Sciatic nerve (tissue), 2 donors: ENCODE data around the gene GAA. TPM values are rescaled to one million over a fixed set of nuclear protein-coding genes. Genes with fewer than 3 reads are reported as not detected.
"Not testable (repeated sequence)": the region's sequence is repeated elsewhere in the genome, so short reads cannot be mapped to it uniquely, and the experiment has no call there.

Source experiments
- ATAC-seq: fragments of 200-7000 bp; cut with Tn5 transposase; one replicate; pipeline ENCODE4 v1.9.1; 2020; ENCODE audit warnings: mild to moderate bottlenecking, moderate library complexity
- DNase-seq: peaks from one replicate; pipeline ENCODE4 v3.0.0-alpha.2; 2020; ENCODE audit warnings: low spot score
- intact Hi-C: fragments of 100-400 bp; cut with DNase I; formaldehyde crosslinking; loops from one replicate; pipeline ENCODE4 v1.14.2; 2022
- total RNA-seq: library from RNA; stranded (reverse); fragmentation: NEBNext Ultra II Directional; extraction: Animal tissue kit (Norgen Biotek cat#: 25700); gene quantifications from one replicate; pipeline ENCODE4 v1.2.1, GENCODE V29; 2021
- donor health status: DM: no; HTN: no; CAD: no.
- donor health status: DM: no; HTN: no; CAD: no.

The GAA gene
- total RNA-seq, 1 donor from 2014 or later: 60.7 TPM

DNA sequence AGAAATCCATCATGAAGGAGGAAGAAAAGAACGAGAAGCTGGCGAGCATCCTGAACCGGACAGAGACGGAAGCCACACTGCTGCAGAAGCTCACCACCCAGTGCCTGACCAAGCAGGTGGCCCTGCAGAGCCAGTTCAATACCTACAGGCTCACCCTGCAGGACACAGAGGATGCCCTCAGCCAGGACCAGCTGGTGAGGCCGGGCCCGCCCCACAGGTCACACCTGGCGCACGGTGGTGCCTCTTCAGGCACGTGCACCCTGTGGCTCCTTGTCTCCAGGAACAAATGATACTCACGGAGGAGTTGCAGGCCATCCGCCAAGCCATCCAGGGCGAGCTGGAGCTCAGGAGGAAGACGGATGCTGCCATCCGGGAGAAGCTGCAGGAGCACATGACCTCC lies 19.8 kb upstream of the GAA start:
- no peak for DNase-seq
- ATAC-seq: no peak
- intact Hi-C loops: no loop called here

DNA sequence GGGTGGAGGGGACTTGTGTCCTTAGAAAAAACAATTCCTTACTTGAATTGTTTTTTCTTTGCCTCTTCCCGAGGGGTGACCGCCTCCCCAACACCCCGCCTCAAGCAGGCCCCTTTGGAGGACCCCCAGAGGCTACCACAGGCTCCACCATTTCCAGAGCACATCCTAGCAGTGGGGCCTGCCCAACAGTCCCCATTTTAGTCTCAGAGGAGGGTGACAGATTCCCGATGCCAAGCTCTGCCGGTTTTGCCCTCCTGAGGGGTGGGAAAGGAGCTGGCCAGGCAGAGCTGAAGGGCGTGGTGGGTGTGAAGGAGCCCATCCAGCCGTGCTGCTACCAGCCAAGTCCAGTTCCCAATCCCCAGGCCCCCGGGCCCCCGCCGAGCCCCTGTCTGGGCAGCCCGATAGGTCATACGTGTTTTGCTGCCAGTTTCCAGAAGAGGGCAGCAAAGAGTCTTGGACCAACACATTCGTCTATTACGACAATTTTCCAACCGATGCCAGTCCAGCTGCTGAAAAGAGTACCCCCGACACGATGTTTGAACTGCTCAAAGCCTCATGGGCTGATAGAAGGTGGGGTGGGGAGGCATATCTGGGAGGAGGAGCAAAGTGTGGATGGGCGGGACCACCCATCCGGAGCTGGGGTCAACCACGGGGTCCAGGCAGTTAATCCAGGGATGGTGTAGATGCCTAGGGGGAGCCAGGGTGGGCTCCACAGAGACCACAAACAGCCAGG lies 18.8 kb upstream of the GAA start:
- intact Hi-C loops: no loop called here
- peak; percentile 72 for ATAC-seq
- DNase-seq: peak; percentile 81

GRCh38 chr17:80083136-80083661 lies 18.2 kb upstream of the GAA start:
- intact Hi-C loops: no loop called here
- no peak for DNase-seq
- peak; percentile 33 for ATAC-seq

DNA sequence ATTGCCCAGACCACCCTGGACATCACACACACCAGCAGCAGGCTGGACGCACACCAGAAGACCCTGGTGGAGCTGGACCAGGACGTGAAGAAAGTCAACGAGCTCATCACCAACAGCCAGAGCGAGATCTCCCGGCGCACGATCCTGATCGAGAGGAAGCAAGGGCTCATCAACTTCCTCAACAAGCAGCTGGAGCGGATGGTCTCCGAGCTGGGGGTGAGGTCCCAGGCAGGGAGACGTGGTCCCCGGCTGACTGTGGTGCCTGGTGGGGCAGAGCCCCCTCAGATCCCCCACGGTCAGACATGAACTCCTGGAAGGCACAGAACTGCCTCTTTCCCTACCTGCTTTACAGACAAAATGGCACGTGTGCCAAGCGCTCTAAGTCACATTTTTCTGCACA lies 16.6 kb upstream of the GAA start:
- ATAC-seq (no peak), DNase-seq (no peak)
- intact Hi-C loops: no loop called here

DNA sequence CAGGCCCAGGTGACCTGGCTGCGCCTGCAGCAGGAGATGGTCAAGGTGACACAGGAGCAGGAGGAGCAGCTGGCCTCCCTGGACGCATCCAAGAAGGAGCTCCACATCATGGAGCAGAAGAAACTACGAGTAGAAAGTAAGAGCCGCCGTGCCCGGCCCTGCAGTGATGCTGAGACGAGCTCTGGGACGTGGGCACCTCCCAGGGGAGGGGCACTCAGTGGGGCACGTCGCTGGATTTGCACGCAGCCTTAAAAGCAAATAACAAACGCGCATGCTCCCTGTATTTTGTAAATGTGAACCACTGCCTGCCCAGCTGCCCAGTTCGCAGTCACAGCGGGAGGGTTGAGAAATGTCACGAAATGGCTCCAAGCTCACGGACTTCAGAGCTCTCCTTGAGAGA lies 15.3 kb upstream of the GAA start:
- intact Hi-C loops: no loop called here
- no peak for ATAC-seq

DNA sequence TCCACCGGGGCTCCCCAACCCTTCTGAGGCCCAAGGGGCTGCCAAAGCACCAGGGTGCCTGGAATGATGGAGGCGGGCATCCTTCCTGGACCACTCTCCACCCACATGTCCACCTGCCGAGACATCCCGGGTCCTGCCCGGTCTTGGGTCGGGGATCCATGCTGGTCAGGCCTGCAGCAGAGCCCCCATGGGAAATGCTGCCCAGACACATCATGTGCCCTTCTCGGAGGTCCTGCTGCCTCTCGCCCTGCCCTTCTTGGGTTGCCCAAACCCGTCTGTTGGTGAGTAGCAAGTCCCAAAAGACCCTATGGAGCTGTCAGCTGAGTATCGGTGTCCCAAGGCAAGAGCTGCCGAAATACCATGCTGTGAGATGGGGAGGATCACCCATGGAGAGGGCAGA lies 14.8 kb upstream of the GAA start:
- DNase-seq: no peak
- intact Hi-C loops: no loop called here

More for the DNA sequence above, 15.3 kb upstream of the GAA start:
- DNase-seq: no peak

DNA sequence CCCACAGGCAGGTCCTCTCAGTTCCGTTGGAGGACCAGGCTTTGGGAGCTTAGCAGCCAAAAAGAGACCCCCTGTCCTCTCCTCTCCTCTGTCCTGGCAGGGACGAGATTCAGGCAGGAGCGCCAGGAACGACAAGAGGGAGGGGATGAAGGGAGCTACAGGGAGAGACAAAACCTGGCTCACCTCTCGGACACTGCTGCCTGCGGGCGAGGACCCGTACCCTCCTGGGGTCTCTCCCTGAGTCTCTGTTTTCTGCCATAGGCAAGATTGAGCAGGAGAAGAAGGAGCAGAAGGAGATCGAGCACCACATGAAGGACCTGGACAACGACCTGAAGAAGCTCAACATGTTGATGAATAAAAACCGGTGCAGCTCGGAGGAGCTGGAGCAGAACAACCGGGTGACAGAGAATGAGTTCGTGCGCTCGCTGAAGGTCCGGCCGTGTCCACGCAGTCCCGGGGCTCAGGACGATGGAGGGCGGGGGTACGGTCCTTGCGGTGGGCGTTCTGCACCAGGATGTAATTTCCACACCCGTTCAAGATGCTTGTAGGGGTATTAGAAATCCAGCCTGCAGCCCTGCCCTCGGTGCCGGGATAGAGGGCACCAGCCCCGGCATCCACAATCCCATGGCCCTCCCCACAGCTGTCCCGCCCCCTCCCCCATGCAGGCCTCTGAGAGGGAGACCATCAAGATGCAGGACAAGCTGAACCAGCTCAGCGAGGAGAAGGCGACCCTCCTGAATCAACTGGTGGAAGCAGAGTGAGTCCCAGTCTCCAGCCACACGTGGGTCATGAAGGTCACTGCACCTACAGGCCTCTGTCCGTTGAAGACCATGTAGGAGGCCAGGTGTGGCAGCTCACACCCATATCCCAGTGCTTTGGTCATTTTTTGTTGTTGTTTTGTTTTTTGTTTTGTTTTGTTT lies 13.8 kb upstream of the GAA start:
- ATAC-seq (no peak), DNase-seq (no peak)
- intact Hi-C loops: no loop called here

More for the DNA sequence above, 14.8 kb upstream of the GAA start:
- ATAC-seq: no peak

- DNase-seq: no peak
- intact Hi-C loops: no loop called here
- no peak for ATAC-seq
Measured at GRCh38 chr17:80089762-80090161, 11.6 kb upstream of the GAA start.

DNA sequence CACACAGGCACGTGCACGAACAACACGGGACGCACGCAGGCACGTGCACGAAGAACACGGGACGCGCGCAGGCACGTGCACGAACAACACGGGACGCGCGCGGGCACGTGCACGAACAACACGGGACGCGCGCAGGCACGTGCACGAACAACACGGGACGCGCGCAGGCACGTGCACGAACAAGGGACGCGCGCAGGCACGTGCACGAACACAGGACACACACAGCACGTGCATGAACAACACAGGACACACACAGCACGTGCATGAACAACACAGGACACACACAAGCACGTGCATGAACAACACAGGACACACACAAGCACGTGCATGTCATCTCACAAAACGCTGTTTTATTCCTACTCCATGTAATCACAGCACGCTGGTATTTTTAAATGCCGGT lies 11.2 kb upstream of the GAA start:
- DNase-seq, intact Hi-C loops, ATAC-seq: not testable (repeated sequence)

GRCh38 chr17:80091376-80091775 lies 10.0 kb upstream of the GAA start:
- ATAC-seq: no peak
- intact Hi-C loops: no loop called here
- DNase-seq: no peak

DNA sequence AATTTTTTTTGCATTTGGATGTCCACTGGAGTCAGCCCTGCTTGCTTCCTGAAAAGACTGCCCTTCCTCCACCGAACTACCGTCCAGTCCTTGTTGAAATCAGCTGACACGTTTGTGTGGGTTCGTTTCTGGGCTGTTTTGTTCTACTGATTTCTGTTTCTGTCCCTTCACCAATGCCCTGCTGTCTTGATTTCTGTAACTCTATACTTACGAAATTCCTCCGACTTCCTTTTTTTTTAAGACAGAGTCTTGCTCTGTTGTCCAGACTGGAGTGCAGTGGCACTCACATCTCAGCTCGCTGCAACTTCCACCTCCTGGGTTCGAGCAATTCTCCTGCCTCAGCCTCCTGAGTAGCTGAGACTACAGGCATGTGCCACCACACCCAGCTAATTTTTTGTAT lies 8.4 kb upstream of the GAA start:
- intact Hi-C loops: no loop called here
- ATAC-seq (peak; percentile 79), DNase-seq (no peak)

- intact Hi-C loops: no loop called here
- no peak for DNase-seq
Measured at GRCh38 chr17:80095038-80095843, 6.1 kb upstream of the GAA start.

GRCh38 chr17:80095844-80096475 lies 5.4 kb upstream of the GAA start:
- ATAC-seq (no peak), DNase-seq (no peak)
- intact Hi-C loops: no loop called here

More at GRCh38 chr17:80095038-80095843, 6.1 kb upstream of the GAA start:
- no peak for ATAC-seq

DNA sequence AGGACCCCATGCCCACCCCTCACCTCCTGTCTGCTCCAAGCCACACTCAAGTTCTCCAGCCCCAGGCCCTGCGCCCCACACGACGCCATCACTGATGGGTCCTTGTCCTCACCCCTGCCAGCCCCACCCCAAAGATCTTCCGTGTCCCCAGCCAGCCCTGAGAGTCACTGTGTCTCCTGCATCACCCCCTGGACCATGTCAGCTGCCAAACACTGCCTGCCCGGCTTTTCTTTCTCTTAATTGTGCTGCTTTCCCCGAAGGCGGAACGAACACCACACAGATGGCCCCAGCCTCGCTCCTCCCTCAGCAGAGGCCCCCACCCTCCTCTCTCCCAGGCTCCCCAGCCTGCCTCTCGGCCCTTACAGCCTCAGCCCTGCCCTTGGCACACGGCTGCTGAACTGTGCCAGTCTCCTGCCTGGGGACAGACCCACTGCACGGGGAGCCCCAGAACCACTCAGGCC lies 4.8 kb upstream of the GAA start:
- no peak for ATAC-seq
- intact Hi-C loops: no loop called here
- no peak for DNase-seq

DNA sequence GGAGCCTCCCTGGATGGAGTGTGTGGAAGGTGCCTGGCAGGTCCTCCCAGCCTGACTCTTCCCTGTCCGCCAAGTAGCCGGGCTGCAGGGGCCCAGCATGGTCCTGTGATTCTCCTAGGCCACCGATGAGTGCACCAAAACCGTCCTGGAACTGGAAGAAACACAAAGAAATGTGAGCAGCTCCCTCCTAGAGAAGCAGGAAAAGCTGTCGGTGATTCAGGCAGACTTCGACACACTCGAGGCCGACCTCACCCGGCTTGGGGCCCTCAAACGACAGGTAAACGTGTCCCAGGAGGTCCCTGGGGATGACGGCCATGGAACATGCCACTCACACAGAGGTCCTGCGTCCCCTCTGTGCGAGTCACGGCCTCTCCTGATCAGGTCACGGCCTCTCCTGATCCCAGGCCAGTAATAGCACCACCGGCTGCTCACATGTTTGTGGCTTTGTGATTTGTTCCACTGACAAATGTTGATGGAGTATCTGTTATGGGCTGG lies 4.2 kb upstream of the GAA start:
- ATAC-seq (no peak), DNase-seq (no peak)
- intact Hi-C loops: no loop called here

GRCh38 chr17:80097844-80098691 lies 3.3 kb upstream of the GAA start:
- intact Hi-C loops: no loop called here
- no peak for ATAC-seq
- no peak for DNase-seq

- DNase-seq (no peak), ATAC-seq (no peak)
- intact Hi-C loops: no loop called here
Measured at GRCh38 chr17:80099291-80100034, 1.9 kb upstream of the GAA start.
